GM18519 (cell line): ENCODE measurements around the gene C3orf52.
"Not testable (repeated sequence)": the region's sequence is repeated elsewhere in the genome, so short reads cannot be mapped to it uniquely, and the experiment has no call there.

Experiments used
- ATAC-seq: cut with Tn5 transposase; IDR thresholded peaks from one replicate; pipeline ENCODE4 v1.9.1; 2021; ENCODE audit warnings: mild to moderate bottlenecking, moderate library complexity; ENCODE audit not compliant: unreplicated experiment, low FRiP score

The C3orf52 gene, protein sequence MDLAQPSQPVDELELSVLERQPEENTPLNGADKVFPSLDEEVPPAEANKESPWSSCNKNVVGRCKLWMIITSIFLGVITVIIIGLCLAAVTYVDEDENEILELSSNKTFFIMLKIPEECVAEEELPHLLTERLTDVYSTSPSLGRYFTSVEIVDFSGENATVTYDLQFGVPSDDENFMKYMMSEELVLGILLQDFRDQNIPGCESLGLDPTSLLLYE

DNA sequence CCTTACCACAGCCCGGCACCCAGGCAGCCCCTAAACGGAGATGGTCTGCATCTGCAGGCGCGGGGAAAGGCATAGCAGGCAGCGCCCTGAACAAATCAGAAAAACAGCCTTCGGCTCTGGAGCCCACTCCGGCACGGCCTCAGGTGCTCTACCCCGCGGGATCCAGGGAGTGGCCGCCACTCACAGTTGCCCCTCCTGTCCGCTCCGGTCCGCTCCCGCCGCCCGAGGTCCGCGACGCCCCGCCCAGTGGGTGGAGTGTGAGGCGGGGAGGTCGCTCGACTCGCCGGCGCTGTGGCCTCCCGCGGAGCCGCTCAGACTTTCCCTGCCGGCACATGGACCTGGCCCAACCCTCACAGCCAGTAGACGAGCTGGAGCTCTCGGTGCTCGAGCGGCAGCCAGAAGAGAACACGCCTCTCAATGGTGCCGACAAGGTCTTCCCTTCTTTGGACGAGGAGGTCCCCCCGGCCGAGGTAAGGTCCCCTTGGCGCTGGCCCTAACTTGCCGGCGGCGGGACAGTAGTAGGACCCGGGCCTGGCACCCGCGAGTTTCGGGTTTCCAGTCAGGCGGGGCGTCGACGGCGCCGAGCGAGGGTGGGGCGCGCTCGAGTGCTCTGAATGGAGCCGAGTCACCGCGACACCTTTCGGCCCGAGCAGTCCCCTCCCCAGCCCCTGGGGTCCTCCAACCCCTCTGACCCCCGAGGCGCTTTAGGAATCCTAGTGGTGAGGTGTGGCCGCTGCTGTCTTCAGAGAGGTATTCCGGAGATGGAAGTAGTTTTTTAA is at the start of gene C3orf52:
TSS of gene C3orf52 (plus strand) at position 314 of the 779 bp plus-strand sequence. CDS start at position 333, 19 bp downstream.
- ATAC-seq = peak; percentile 66

DNA sequence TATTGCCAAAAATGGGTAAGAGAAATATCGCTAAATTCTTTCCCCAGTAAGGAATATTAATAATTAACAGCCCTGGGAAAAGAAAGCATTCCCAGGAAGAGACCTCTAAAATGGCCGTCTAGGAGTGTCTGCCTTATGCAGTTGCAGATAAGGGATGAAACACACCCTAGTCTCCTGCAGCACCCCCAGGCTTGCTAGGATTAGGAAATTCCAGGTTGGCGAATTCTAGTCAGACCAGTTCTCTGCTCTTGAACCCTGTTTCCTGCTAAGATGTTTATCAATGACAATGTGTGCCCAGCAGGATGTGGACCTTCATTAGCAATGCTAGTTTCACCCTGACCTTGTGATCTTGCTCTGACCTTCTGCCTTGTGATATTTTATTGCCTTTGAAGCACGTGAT is 49.0 kb upstream of the C3orf52 start:
- ATAC-seq = not testable (repeated sequence)

DNA sequence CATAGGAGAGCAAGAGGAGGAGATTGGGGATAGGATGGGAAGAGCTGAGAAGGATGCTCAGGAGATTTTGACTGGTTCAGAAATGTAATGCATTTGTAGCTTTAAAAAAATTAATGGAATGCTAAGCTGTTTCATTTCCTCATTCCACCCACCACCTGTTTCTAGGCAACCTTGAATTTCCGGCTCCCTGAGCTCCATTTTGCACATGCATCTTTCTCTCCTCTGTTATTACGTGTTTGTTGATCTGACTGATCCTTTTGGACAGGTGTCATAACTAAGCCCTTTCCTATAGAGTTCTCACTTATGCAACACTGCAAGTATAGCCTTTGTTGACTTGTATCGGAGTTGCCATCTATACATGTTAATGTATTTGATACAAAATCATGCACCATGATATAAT is 47.3 kb upstream of the C3orf52 start:
- peak; percentile 67 for ATAC-seq

DNA sequence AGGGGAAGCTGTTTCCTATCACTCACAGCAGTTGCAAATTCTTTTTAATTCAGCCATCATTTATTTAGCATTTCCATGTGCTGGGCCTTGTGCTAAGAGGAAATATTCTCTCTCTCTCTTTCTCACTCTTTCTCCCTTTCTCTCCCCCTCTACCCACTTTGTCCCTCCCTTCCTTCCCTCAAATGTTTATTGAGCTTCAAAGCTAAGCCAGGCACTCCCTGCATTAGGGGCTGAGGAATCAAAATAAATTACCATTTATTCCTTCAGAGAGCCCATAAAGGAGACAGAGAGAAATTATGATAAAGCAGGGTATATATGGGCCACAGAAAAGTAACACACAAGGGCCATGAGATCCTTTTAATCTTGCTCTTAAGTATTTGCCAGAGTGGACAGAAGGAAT is 44.9 kb upstream of the C3orf52 start:
- ATAC-seq = no peak

DNA sequence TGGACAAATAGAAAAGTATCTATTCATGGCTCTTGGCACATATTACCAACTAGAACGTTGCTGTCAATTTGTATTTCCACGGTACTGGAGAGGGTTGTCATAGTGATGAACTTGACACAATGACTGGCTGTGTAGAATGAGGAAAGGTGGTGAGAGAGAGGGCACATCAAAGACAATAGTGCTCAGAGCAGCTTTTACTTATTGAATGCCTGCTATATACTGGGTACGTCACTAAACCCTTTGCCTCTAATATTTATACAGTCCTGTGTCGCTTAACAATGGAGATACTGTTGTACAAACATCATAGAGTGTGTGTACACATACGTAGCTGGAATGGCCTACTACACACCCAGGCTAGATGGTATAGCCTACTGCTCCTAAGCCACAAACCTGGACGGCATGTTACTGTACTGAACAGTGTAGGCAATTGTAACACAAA is 43.3 kb upstream of the C3orf52 start:
- no peak for ATAC-seq

DNA sequence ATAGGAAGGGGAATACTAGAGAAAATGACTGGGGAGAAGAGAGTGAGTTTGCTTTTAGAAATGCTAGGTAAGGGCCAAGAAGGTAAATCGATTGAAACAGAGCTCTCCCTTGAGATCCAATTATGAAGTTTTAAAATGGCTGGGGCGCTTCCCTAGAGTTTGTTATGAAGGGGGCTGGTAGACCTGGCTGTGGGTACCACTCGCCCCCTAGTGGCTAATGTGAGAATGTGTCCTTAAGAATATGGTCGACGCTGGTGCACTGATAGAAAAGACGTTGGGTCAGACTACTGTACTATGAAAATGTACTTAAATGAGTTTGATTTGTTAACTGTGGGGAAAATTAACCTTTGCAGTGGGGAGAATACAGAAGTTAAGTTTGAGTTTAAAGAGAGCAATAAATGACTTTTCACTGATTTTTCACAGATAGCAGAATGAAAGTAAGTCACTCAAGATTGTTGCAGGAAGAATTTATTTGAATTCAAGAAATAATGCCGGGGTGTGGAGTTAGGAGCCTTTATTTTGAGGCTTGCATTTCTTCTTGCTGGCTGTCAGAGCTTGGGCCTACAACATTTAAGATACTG is 42.5 kb upstream of the C3orf52 start:
- ATAC-seq = peak; percentile 75

DNA sequence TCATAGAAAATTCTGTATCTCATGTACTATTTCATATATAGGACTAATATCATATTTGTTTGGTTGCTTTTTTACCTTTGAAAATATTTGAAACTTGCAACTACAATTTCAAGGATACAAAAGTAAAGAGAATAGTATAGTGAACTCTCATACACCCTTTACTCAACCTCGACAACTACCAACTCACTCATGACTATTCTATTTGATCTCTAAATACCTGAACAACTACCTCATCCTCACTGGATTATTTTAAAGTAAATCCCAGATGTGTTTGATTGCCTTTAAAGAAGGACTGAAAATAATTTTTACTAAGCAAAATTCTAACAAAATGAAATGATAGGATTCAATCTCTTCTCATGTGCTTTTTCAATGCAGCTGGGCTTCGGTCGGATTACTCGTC is 39.6 kb upstream of the C3orf52 start:
- ATAC-seq = no peak

DNA sequence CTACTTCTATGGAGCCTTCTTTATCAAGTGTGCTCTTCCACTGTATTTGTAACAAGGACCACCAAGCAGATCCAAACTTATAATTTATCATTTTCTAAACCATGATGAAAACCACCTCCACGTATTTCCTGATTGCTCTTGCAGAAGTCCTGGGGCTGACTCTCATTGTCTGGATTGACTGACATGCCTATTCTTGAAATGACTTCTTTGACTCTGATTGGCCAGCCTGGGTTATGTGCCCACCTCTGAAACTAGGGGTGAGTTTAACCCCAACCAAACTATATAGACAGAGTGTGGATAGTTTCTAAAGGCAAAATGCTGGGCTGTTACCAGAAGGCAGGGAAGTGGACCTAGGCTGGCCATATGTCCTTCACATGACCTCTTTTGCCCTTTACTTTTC is 38.9 kb upstream of the C3orf52 start:
- no peak for ATAC-seq

DNA sequence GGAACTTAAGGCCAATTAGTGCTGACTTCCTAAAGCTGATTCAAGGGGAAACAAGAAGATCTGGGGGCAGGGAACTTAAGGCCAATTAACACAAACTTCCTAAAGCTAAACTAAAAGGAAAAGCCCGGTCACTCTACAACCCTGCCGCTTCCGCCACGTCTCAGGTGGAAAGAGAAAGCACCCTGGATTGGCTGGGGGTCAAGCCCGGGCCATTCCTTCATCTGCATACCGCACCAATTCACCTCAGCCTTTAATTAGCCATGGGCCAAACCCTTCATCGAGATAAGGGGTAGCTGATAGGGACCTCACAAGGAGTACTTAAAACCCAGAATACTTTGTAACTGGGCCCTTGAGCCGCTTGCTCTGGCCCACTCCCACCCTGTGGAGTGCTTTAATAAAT is 37.3 kb upstream of the C3orf52 start:
- no peak for ATAC-seq

DNA sequence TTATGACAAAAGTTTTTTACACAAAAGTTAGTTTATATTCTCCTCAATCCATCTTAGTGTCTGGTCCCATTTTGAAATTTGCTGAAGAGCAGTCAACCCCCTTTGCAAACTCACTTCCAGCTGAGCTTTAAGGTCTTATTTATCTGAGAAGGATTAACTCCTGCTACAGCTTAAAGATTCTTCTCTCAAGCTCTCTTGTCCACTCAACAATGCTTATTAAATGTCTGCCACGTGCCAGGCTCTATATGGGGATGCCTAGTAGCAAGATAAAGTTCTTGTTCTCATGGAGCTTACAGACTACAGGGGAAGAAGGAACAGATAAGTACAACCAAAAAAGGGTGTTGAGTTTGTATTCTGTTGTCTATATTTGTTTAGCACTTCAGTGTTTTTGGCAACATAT is 33.0 kb upstream of the C3orf52 start:
- ATAC-seq = no peak

DNA sequence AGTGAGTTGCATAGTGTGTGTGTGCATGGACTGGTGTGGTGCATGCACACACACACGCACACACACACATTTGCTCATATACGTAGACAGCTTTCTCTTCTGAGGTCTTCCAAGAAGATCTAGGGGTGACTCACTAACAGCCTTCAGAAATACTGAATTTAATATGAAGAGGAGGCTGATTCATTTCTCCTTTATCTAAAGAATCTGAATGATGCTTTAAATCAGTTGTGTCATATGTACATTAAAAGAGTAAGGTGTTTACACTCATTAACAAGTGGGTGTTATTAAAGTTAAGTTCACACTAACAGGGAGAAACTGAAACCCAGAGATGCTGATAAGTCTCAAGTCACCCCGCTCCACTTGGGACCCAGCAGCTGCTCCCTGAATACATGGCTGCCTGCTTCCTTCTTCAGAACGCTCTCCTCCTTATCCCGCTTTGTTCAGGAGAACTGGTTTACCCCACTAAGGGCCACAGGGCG is 29.7 kb upstream of the C3orf52 start:
- no peak for ATAC-seq

DNA sequence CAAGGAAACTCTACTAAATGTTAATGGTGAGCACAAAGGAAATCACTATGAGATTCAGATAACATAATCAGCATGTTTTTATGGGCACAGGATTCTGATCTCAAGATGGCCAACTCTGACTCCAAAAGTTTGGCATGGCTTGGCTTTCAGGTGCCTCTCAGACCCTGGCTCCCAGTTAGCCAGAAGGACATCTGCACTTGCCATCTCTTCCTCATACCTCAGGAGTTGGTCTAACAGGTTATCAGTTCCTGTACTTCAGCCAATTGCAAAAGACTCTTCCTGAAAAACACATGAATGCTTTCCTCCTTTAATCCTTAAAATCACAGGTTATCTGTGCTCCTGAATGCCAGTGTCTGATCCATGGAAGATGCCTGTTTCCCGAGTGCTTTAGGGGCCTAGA is 26.7 kb upstream of the C3orf52 start:
- no peak for ATAC-seq

DNA sequence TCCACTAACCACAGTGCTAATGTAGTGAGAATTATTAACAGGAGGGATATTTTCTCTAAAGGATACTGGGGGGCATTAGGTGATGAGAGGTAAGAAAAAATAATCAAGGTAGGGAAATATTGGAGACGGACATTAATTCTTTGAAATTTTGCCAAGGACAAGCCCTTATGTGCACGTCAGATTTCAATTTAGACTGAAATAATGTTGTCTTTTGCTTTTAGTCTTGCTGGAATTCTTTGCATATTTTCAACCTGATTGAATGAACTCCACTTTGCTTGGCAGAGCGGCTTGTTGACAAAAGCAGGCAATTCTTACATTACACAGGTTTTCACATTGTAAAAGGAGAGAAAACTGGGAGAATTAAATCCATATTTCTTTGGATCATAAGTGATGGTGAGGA is 25.0 kb upstream of the C3orf52 start:
- ATAC-seq = no peak

DNA sequence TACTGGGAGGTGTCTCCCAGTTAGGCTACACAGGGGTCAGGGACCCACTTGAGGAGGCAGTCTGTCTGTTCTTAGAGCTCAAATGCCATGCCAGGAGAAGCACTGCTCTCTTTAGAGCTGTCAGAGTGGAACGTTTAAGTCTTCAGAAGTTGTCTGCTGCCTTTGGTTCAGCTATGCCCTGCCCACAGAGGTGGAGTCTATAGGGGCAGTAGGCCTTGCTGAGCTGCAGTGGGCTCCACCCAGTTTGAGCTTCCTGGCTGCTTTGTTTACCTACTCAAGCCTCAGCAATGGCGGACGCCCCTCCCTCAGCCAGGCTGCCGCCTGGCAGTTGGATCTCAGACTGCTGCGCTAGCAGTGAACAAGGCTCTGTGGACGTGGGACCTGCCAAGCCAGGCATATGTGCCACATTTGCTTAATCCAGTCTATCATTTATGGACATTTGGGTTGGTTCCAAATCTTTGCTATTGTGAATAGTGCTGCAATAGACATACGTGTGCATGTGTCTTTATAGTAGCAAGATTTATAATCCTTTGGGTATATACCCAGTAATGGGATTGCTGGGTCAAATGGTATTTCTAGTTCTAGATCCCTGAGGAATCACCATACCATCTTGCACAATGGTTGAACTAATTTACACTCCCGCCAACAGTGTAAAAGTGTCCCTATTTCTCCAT is 13.7 kb upstream of the C3orf52 start:
- ATAC-seq = not testable (repeated sequence)

DNA sequence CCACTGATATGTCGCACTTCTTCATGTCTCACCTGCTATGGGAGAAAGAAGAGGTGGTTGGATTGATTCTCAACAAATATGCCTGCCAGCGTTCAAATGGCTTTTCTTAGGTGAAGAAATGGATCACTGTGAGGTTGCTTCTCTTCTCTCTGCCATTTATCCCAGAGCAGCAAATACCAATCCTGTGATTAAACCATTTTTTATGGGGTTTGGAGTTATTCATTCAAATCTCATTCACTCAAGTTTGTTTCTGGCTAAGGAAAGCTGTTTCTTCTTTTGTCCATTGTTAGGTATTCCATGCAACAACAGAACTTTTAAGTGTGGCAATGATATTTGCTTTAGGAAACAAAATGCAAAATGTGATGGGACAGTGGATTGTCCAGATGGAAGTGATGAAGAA is 12.2 kb upstream of the C3orf52 start:
- ATAC-seq = no peak

DNA sequence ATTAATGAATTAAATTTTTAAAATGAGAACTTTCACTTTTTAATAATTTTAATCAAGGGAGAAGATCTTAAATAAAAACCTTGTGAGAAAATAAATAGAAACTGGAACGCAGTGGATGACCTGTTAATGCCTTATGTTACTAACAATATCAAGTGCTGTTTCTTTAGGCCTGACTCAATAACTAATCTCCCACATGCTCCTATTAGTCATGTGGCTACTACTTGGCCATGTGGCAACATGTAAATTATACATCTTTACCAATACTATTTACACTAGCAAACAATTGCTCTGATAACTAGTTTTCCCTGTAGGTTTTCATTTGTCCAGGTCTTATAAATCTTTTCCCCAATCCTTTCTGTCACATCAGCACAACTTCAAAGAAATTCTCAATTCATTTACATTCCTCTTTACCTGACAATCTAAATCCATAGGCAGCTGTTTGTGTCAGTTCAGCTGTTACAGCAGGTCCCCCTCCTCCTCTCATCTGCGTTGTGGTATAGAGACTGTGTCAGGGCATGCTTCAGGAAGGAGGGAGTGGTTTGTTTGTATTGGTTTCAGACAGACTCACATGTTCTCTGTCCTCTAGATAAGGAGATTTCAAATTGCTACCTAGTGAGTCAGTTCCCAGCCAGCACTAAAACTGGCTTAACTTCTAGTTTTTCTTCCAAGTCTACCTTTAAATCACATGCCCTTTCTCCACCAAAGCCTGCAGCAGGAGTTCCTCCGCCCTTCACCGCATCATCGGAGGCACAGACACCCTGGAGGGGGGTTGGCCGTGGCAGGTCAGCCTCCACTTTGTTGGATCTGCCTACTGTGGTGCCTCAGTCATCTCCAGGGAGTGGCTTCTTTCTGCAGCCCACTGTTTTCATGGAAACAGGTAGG is 11.3 kb upstream of the C3orf52 start:
- ATAC-seq = peak; percentile 96

DNA sequence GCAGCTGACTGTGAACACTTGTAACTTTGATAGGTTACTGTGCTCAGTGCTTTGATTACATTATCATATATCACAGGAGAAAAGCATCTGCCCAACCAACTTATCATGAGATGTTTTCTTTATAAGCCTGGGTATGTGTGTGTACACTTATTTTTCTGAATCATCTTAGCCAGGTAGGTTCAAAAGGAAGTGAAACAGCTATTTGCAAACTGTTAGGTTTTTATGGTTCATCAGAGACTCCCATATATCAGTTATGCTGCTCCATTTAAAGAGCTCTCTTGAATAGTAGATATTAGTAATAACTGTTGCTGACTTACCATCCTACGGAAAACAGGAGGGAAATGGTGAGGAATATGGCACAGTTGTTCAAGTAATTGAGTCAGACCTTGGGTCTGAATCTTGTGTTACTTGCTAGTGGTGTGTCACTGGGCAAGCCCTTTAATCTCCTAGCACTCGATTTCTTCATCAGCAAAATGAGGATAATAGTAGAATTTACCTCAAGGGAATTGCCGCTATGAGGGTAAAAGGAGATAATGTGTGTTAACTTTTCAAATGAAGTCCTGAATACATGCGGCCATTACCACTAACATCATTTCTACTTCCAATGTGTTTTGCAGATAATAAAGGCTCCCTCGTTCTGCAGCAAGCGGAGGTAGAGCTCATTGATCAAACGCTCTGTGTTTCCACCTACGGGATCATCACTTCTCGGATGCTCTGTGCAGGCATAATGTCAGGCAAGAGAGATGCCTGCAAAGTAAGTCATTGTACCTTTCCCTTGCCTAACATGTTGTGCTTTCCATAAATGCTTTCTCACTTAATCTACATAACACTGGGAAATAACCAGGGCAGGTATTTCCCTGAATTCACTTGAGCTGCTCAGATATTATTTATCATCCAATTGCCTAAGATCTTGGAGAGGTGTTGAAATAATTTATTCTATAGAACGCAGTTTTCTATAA is 7.8 kb upstream of the C3orf52 start:
- no peak for ATAC-seq

DNA sequence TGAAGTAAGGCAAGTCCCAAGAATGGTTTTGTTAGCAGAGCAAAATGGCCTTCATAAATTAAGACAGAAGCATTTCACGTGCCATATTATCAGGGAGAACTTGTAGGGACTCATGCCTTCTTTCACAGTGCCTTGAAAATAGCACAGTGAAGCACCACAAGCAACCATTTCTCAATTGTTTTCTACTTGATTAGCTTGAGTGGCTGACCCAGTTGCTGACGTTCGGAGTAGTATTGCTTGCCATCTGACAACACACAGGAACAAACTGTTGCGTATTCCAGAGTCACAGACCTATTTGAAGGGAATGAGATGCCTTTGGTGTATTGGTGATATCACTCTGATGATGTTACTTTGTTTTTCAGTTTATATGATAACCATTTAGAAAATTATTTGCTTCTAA is 3.0 kb upstream of the C3orf52 start:
- no peak for ATAC-seq
